ENCODE measurements around the gene CYB5D1. TPM values are rescaled to one million over a fixed set of nuclear protein-coding genes. Genes with fewer than 3 reads are reported as not detected.
A peak's percentile ranks its signal among the peaks of the same experiment; 100 is the strongest.
"Not testable (repeated sequence)": the region's sequence is repeated elsewhere in the genome, so short reads cannot be mapped to it uniquely, and the experiment has no call there.

Gene CYB5D1
- 16.9 and 18.7 TPM in 2 replicates for total RNA-seq (2021)
- percentile 67 among the genes with signal in this experiment for Bru-seq, nascent RNA
- BruChase-seq, experiment 1, labeled RNA remaining after a 2-hour chase, result percentile 91 among the genes with signal in this experiment
- percentile 92 among the genes with signal in this experiment for BruChase-seq, experiment 2, labeled RNA remaining after a 6-hour chase
- long read RNA-seq, transcript CYB5D1-201 (4 exons, 3,509 nt), result major isoform, 13 of 17 reads
- long read RNA-seq, partial matches to known transcripts, result 1 of 17 reads
- long read RNA-seq, other reads (novel, unspliced or antisense), result 0 of 17 reads

GRCh38 chr17:7857713-7858521, at the start of gene CYB5D1:
Gene CYB5D1 (plus strand): TSS chr17:7858003. CDS start chr17:7858135, 132 bp downstream.
- Histone ChIP-seq H3K36me3 (ENCODE audit: insufficient read depth, low read length, poor library complexity, severe bottlenecking) (peaks cover 11% of the 10 kb centered on the region), H3K4me3 (ENCODE audit: low read depth, low read length, poor library complexity, severe bottlenecking) (peak within 1 kb of the TSS; percentile 65), H3K27me3 (replicated peaks; ENCODE audit: insufficient read depth, low read depth, low read length, poor library complexity) (no peaks in the 10 kb centered on the region), H3K27ac (ENCODE audit: low read depth, low read length, poor library complexity, severe bottlenecking) (peak within 1 kb of the TSS; percentile 93), H3K9me3 (ENCODE audit: low read depth, low read length, poor library complexity, severe bottlenecking) (no peaks in the 10 kb centered on the region), H3K4me1 (ENCODE audit: insufficient read depth, low read length, poor library complexity, severe bottlenecking) (peaks cover 20% of the 10 kb centered on the region)
- TF ChIP-seq CTCF (conservative IDR thresholded peaks at IDR 0.05; ENCODE audit: low read depth, low read length) (no peak), EZH2 (IDR thresholded peaks at IDR 0.05; ENCODE audit: borderline replicate concordance, low read depth, low read length, poor library complexity, severe bottlenecking) (no peak)
- ChIA-PET POLR2A (ENCODE audit: low non-redundant PET) (interaction anchor here (0.7 kb wide), 1 partner anchor 85 kb away, joined by 3 read pairs; no protein-coding TSS in a partner anchor), CTCF (interaction anchor here (0.6 to 2.0 kb wide), 8 partner anchors 13 to 200 kb away, joined by 4 to 11 read pairs (median 4); no protein-coding TSS in a partner anchor)
- BruUV-seq (replicated peaks), result no TSS peak
- peak; percentile 97 for DNase-seq (ENCODE audit: low spot score)
- intact Hi-C loops (cut with micrococcal nuclease; ENCODE audit: unreplicated experiment), result loop anchor here (1.0 kb wide), 1 partner anchor 172 kb away; no protein-coding TSS in a partner anchor

DNA sequence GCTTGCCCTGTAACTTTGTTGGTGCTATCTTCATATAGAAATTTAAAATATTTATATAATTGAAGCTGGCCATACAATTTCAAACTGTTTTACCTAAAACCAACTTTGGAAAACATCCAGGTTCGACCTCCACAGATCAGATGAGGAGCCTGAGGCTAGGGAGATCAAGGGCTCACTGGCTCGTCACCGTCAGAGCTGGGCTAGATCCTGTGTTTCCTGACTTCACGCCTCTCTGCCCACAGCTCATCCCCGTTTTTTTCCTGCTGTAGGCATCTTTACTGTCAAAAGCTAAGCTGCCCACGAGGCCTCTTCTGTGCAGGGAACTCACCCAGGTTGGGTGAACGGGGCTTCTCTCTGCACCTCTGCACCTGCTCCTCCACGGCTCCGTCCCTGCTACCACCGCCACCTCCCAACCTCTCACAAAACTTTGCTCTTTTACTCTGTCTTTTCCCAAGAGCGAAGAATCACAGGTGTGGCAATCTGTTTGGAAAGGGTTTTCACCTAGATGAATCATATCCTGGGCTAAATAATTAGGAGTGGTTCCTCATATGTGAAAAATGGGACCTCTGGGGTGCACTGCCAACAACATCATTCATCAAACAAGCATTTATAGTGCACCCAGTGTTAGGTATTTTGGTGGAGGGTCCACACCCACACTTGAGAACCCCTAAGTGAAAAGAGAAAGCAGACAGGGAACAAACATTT, 48.6 kb upstream of the CYB5D1 start:
- TF ChIP-seq CTCF (conservative IDR thresholded peaks at IDR 0.05; ENCODE audit: low read depth, low read length) (no peak), EZH2 (IDR thresholded peaks at IDR 0.05; ENCODE audit: borderline replicate concordance, low read depth, low read length, poor library complexity, severe bottlenecking) (no peak)
- intact Hi-C loops (cut with micrococcal nuclease; ENCODE audit: unreplicated experiment), result no loop called here
- BruUV-seq (replicated peaks), result no TSS peak
- H3K27ac ChIP-seq (ENCODE audit: low read depth, low read length, poor library complexity, severe bottlenecking), result no peak overlapping the region
- no peaks in the 10 kb centered on the region for H3K4me1 ChIP-seq (ENCODE audit: insufficient read depth, low read length, poor library complexity, severe bottlenecking)
- H3K36me3 ChIP-seq (ENCODE audit: insufficient read depth, low read length, poor library complexity, severe bottlenecking), result no peaks in the 10 kb centered on the region
- ChIA-PET CTCF (no interaction called here), POLR2A (ENCODE audit: low non-redundant PET) (no interaction called here)
- H3K9me3 ChIP-seq (ENCODE audit: low read depth, low read length, poor library complexity, severe bottlenecking), result no peaks in the 10 kb centered on the region
- DNase-seq (ENCODE audit: low spot score), result no peak
- no peak overlapping the region for H3K4me3 ChIP-seq (ENCODE audit: low read depth, low read length, poor library complexity, severe bottlenecking)
- no peaks in the 10 kb centered on the region for H3K27me3 ChIP-seq (replicated peaks; ENCODE audit: insufficient read depth, low read depth, low read length, poor library complexity)

DNA sequence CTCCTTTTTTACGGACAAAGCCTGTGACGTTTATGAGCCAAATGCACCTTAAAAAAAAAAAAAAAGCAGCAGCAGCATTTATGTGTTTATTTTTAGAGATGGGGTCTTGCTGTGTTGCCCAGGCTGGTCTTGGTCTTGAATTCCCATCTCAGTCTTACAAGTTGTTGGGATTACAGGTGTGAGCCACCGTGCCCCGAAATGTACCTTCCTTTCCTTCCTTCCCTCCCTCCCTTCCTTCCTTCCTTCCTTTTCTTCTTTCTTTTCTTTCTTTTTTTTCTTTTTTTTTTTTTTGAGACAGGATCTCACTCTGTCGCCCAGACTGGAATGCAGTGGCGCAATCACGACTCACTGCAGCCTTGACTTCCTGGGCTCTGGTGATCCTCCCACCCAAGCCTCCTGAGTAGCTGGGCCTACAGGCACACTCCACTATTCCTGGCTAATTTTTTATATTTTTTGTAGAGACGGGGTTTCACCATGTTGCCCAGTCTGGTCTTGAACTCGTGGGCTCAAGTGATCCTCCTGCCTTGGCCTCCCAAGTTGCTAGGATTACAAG, 47.9 kb upstream of the CYB5D1 start:
- BruUV-seq (replicated peaks); H3K27me3 ChIP-seq (replicated peaks; ENCODE audit: insufficient read depth, low read depth, low read length, poor library complexity); CTCF ChIA-PET; intact Hi-C loops (cut with micrococcal nuclease; ENCODE audit: unreplicated experiment); H3K9me3 ChIP-seq (ENCODE audit: low read depth, low read length, poor library complexity, severe bottlenecking); H3K4me1 ChIP-seq (ENCODE audit: insufficient read depth, low read length, poor library complexity, severe bottlenecking); H3K4me3 ChIP-seq (ENCODE audit: low read depth, low read length, poor library complexity, severe bottlenecking); POLR2A ChIA-PET (ENCODE audit: low non-redundant PET); DNase-seq (ENCODE audit: low spot score); H3K27ac ChIP-seq (ENCODE audit: low read depth, low read length, poor library complexity, severe bottlenecking); H3K36me3 ChIP-seq (ENCODE audit: insufficient read depth, low read length, poor library complexity, severe bottlenecking): not testable (repeated sequence)
